HepG2 (cell line): ENCODE measurements around the gene STUB1. TPM values are rescaled to one million over a fixed set of nuclear protein-coding genes. Genes with fewer than 3 reads are reported as not detected.

Experiments used
- BCLAF1 ChIP-seq: fragments of 450-650 bp; IDR thresholded peaks from 2 replicates; pipeline ENCODE4 v1.6.1; 2017; ENCODE audit warnings: mild to moderate bottlenecking
- DPF2 ChIP-seq: sonication (generic); formaldehyde crosslinking; IDR thresholded peaks from 2 replicates; pipeline ENCODE4 v1.4.0; 2020; ENCODE audit warnings: mild to moderate bottlenecking, low read depth, missing genetic modification reagents, borderline replicate concordance
- ELF1 ChIP-seq: sonication (generic); formaldehyde crosslinking; IDR thresholded peaks from 2 replicates; pipeline ENCODE4 v1.4.0; 2020; ENCODE audit warnings: missing genetic modification reagents
- ELF3 ChIP-seq: IDR thresholded peaks from 2 replicates; pipeline ENCODE4 v1.6.1; 2016; ENCODE audit warnings: missing genetic modification reagents, missing compliant biosample characterization
- FOXA3 ChIP-seq: IDR thresholded peaks from 2 replicates; pipeline ENCODE4 v1.6.1; 2016; ENCODE audit warnings: missing genetic modification reagents, missing compliant biosample characterization
- MAFK ChIP-seq, 2 experiments: IDR thresholded peaks in 1 of 2; conservative IDR thresholded peaks in 1 of 2; 2 replicates each; pipeline ENCODE4 v1.6.1; 2011; ENCODE audit warnings: improper control_type of control experiment in 2 of 2, low read length in 2 of 2
- MXI1 ChIP-seq: IDR thresholded peaks from 3 replicates; pipeline ENCODE4 v1.6.1; 2012; ENCODE audit warnings: low read depth, low read length, inconsistent platforms, borderline replicate concordance
- NCOA1 ChIP-seq: sonication (generic); formaldehyde crosslinking; IDR thresholded peaks from 2 replicates; pipeline ENCODE4 v1.9.0; 2021; ENCODE audit warnings: missing genetic modification reagents
- NR2C2 ChIP-seq: sonication (generic); formaldehyde crosslinking; IDR thresholded peaks from 2 replicates; pipeline ENCODE4 v1.4.0; 2020; ENCODE audit warnings: missing genetic modification reagents, mild to moderate bottlenecking, moderate library complexity, borderline replicate concordance
- PCBP2 ChIP-seq: fragments of 200-400 bp; formaldehyde crosslinking; optimal IDR thresholded peaks from 2 replicates; pipeline ENCODE3; 2018; ENCODE audit warnings: low read length, low read depth; ENCODE audit not compliant: poor library complexity, severe bottlenecking
- POLR2AphosphoS5 ChIP-seq: IDR thresholded peaks from 2 replicates; pipeline ENCODE4 v1.6.1; 2012; ENCODE audit warnings: low read depth, low read length
- REST ChIP-seq, 2 experiments: IDR thresholded peaks; 2 replicates each; pipeline ENCODE4 v1.6.1; 2011 to 2012; ENCODE audit warnings: low read length in 2 of 2, borderline replicate concordance in 1 of 2, low read depth in 1 of 2, mild to moderate bottlenecking in 1 of 2, moderate library complexity in 1 of 2
- SP5 ChIP-seq: IDR thresholded peaks from 2 replicates; pipeline ENCODE4 v1.6.1; 2016; ENCODE audit warnings: low read depth, borderline replicate concordance
- ZBTB7A ChIP-seq: sonication (generic); formaldehyde crosslinking; IDR thresholded peaks from 2 replicates; pipeline ENCODE4 v1.8.0; 2022; ENCODE audit warnings: mild to moderate bottlenecking, missing genetic modification reagents
- ZMYM2 ChIP-seq: sonication (generic); formaldehyde crosslinking; IDR thresholded peaks from 2 replicates; pipeline ENCODE4 v1.8.0; 2022; ENCODE audit warnings: mild to moderate bottlenecking, missing genetic modification reagents
- ZNF607 ChIP-seq: sonication (generic); formaldehyde crosslinking; IDR thresholded peaks from 2 replicates; pipeline ENCODE4 v1.5.1; 2020; ENCODE audit warnings: missing genetic modification reagents, mild to moderate bottlenecking, borderline replicate concordance
- ZNF614 ChIP-seq: IDR thresholded peaks from 2 replicates; pipeline ENCODE4 v1.6.1; 2018; ENCODE audit warnings: missing biosample characterization, missing genetic modification reagents, inconsistent platforms, borderline replicate concordance
- ZNF780A ChIP-seq: sonication (generic); formaldehyde crosslinking; IDR thresholded peaks from 2 replicates; pipeline ENCODE4 v1.8.0; 2022; ENCODE audit warnings: mild to moderate bottlenecking, missing genetic modification reagents, moderate library complexity
- ZNF784 ChIP-seq: sonication (generic); formaldehyde crosslinking; IDR thresholded peaks from 2 replicates; pipeline ENCODE4 v1.5.1; 2020; ENCODE audit warnings: missing genetic modification reagents, mild to moderate bottlenecking, borderline replicate concordance
- polyA plus RNA-seq, 8 experiments: library from polyadenylated mRNA; depleted of rRNA in 3 of 8; stranded (reverse) in 7 of 8; unstranded in 1 of 8; fragments of >200 nt; fragmentation: Illumina TruSeq in 4 of 8; extraction: Trizol in 4 of 8; gene quantifications; 2 replicates each; pipeline versions ENCODE4 v1.2.1 to v1.2.3, GENCODE V29; 2011 to 2016; ENCODE audit warnings: low read depth in 4 of 8, missing spikeins in 1 of 8, mixed read lengths in 1 of 8; ENCODE audit not compliant: insufficient read depth in 1 of 8
- total RNA-seq, 5 experiments: library from RNA; depleted of rRNA; stranded (reverse); fragments of >200 nt; fragmentation: Illumina TruSeq; extraction: Trizol; gene quantifications; 2 replicates each; pipeline ENCODE4 v1.2.3, GENCODE V29; 2016; ENCODE audit warnings: low read depth in 1 of 5
- TF ChIP-seq, protein P1 (sequence below): sonication (generic); formaldehyde crosslinking; IDR thresholded peaks from 2 replicates; pipeline ENCODE4 v1.4.0; 2020; ENCODE audit warnings: missing genetic modification reagents

STUB1 gene
- total and polyA plus RNA-seq, 2 of the 13 experiments (the other 11 are each of a cell fraction or from before 2014, with no cell fraction given): 52.9 to 78.2 TPM

GRCh38 chr16:648071-648780 is 32.0 kb upstream of the STUB1 start (continued):
- TF ChIP-seq NCOA1 (CRISPR knock-in tag): no peak
- TF ChIP-seq NR2C2: no peak
- TF ChIP-seq DPF2 (CRISPR knock-in tag): no peak
- no peak for TF ChIP-seq MAFK (conservative IDR thresholded peaks at IDR 0.05 in 1 of 2, IDR thresholded peaks at IDR 0.05 in 1 of 2; ENCODE audit: low read length in 2 of 2)
- TF ChIP-seq ZNF607 (CRISPR knock-in tag): no peak
- no peak for TF ChIP-seq ZNF784
- TF ChIP-seq, protein P1, sequence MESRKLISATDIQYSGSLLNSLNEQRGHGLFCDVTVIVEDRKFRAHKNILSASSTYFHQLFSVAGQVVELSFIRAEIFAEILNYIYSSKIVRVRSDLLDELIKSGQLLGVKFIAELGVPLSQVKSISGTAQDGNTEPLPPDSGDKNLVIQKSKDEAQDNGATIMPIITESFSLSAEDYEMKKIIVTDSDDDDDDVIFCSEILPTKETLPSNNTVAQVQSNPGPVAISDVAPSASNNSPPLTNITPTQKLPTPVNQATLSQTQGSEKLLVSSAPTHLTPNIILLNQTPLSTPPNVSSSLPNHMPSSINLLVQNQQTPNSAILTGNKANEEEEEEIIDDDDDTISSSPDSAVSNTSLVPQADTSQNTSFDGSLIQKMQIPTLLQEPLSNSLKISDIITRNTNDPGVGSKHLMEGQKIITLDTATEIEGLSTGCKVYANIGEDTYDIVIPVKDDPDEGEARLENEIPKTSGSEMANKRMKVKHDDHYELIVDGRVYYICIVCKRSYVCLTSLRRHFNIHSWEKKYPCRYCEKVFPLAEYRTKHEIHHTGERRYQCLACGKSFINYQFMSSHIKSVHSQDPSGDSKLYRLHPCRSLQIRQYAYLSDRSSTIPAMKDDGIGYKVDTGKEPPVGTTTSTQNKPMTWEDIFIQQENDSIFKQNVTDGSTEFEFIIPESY (CRISPR knock-in tag): peak; percentile 84; the same call in 1 of the 2 replicates
- no peak for TF ChIP-seq ELF1 (CRISPR knock-in tag)
- no peak for TF ChIP-seq ZNF614 (CRISPR knock-in tag)
- TF ChIP-seq FOXA3 (CRISPR knock-in tag): 0 out of 2 replicates have a peak, but pooled peaks have one; percentile 6
- TF ChIP-seq BCLAF1: no peak
- TF ChIP-seq ZBTB7A (CRISPR knock-in tag): no peak
- TF ChIP-seq ZNF780A (CRISPR knock-in tag): no peak
- TF ChIP-seq ZMYM2 (CRISPR knock-in tag): no peak
- TF ChIP-seq REST (IDR thresholded peaks at IDR 0.05; ENCODE audit: borderline replicate concordance in 1 of 2, low read depth in 1 of 2, low read length in 2 of 2): no peak
- peak; percentile 38; the same call in 1 of the 2 replicates for TF ChIP-seq SP5
- no peak for TF ChIP-seq PCBP2
- peak; percentile 42 for TF ChIP-seq POLR2AphosphoS5
- peak; percentile 22; the same call in 1 of the 2 replicates for TF ChIP-seq ELF3 (CRISPR knock-in tag)
- TF ChIP-seq MXI1: peak; percentile 77; the same call in 1 of the 3 replicates
